GM21737 (cell line): ENCODE results near the gene CCDC15.
"Not testable (repeated sequence)": the region's sequence is repeated elsewhere in the genome, so short reads cannot be mapped to it uniquely, and the experiment has no call there.

Source experiments
- ATAC-seq: cut with Tn5 transposase; IDR thresholded peaks from one replicate; pipeline ENCODE4 v1.9.1; 2021; ENCODE audit warnings: mild to moderate bottlenecking, moderate library complexity; ENCODE audit not compliant: unreplicated experiment

Gene CCDC15

DNA sequence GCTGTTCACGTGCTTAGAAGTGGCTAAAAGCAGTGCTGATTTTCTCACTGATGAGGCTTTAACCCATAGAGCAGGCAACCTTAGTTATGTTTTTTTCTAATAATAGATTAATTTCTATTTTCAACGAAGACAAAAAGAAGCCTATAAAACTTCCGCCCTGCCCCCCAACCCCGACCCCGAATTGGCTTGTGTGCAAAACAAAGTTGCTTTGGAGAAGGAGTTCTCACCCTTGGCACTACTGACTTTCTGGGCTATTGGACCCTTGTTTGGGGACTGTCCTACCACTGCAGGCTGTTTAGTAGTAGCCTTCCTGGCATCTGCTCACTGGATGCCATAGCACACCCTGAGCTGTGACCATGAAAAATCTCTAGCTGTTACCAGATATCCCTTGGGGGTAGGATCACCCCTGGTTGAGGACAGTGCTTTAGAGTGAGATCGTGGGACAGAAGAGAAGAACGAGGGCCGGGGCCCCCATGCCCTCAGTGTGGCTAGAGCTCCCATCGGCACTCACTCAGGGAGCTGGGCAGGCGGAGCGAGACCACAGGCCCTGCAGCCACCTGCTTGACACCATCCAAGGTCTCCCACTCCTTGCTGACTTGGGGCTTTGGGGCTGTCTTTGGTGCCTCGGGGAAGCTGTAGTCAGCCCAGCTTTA is 126.0 kb downstream of the CCDC15 start:
- no peak for ATAC-seq

DNA sequence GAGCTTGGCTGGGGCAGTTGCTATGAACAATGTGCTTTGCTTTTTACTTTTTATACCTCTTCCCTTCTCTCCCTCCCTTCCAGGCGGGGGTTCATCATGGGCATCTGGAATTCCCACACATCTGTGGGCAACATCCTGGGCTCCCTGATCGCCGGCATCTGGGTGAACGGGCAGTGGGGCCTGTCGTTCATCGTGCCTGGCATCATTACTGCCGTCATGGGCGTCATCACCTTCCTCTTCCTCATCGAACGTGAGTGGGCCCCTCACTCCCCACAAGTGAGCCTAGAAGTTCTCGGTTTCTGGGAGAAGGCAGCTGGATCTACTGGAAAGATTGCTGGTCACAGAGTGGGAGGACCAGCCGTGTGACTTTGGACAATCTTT is 126.5 kb downstream of the CCDC15 start:
- ATAC-seq, result no peak

DNA sequence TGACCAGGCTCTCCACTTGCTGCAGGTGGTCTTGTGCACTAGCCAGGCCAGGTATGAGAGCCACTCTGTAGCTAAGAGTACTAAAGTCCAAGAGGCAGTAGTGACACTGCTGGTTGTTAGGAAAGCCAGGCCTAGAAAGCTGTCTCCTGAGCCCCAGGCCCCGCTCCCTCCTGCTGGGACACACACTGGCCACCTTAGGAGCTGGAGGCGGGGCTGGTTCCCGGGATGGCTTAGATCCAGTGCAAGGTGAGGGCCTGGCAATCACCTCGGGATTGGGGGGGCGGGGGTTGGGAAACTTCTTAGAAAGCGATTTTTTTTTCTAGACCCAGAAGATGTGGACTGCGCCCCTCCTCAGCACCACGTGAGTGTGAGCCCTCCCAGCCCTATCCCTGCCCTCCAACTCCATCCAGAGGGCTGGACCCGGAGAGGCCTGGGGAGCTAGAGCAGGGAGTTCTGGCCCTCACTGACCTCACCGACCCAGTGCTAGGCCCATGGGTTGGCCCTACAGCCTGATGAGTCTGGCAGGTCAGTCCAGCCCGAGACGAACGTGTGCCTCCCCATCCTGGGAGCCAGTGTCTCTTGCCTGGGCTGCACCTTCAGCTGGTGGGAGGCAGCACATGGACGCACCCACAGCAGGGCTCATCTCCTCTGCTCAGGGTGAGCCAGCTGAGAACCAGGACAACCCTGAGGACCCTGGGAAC is 127.2 kb downstream of the CCDC15 start:
- no peak for ATAC-seq

- no peak for ATAC-seq
These were observed 128.0 kb downstream of the CCDC15 start for GRCh38 chr11:125082040-125082439.

- ATAC-seq, result no peak
These were observed 128.8 kb downstream of the CCDC15 start for GRCh38 chr11:125082611-125083311.

DNA sequence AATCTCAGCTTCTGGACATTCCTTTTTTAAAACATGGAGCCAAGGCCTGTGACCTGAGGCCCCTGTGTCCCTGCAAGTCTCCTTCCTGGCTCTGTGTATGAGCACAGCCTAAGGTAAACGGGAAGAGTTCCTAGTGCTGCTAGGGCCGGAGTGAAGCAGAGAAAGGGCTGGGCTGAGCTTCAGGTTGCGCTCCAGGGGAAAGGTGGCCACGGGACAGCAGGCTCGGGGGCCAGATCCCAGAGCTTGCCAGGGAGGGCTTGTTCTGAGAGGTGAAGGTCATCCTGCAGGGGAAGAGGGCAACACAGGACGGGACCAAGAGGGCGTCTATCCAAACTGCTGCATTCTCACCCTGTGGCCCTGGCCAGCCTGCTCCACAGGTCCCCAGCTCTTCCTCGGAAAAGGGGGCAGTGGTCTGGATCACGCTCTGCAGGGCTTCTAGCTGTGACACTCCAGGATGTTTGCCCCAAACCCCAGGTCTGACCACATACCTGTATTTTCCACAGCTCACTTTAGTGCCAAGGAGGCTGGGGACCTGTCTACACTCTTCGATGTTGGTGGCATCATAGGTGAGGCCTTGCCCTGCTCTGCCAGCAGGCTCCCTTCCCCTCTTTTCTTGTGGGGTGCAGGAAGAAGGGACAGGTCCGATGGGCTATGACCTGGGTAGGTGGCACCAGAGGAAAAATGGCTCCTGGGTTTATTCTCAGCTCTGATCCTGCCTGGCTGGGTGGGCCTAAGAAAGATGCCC is 129.5 kb downstream of the CCDC15 start:
- no peak for ATAC-seq

DNA sequence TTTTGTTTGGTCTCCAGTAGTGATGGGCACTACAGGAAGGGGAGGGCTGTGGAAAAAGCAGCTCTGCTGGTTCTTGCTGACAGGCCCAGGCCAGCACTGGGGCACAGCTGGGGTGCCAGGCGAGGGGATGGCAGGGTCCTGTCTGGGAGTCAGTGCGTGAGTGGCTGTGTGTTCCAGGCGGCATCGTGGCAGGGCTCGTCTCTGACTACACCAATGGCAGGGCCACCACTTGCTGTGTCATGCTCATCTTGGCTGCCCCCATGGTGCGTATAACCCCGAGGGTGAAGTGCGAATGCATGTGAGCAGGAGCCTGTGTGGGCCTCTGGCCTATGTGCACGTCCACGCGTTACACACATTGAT is 130.0 kb downstream of the CCDC15 start:
- ATAC-seq, result no peak

- no peak for ATAC-seq
These were observed 130.8 kb downstream of the CCDC15 start for GRCh38 chr11:125084761-125085231.

- no peak for ATAC-seq
These were observed 131.5 kb downstream of the CCDC15 start for GRCh38 chr11:125085301-125086081.

DNA sequence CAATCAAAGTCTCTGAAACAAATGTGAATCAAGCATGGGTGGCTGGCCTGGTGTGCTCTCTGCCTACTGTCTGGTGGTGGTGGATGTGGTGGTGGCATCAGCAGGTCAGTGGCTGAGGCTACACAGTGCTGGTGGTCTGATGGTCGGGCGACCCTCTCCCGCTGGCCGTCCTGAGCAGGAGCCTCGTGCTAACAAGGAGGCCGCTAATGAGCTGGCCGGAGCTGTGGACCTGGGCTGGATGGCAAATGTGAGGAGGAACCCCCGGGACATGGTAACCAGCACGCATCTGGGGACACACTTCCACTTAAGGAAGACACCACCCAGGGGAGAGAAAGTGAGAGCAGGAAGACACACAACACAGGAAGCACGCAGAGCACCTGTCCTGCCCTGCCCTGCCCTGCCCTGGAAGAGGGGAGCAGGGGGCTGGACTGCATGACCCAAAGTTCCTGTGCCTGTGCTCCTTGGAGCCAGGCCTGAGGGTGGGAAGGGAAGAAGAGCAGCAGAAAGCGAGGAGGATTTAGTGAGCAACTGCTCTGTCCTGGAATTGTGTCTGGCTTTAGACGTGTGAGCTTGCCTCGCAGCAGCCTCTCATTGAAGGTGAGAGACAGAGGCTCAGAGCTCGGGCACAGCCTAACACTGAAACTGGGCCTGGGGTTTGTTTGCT is 132.8 kb downstream of the CCDC15 start:
- ATAC-seq, result no peak

DNA sequence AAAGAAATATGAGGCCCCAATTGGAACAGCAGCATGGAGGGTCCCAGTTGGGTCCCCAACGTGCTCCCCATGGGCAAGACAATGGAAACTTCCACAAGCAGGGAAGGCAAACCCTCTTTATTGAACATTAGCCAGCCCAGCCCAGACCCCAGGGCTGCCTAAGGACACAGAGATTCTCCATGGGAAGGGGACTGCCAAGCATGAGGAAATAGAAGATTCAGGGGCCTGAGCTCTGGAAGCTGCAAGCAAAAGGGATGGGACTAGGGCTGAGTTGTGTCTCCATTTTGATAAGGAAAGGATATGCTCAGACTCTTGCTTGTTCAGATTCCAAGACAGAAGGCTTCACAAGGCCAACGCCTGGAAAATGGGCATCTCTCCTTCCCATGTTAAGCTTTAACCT is 134.1 kb downstream of the CCDC15 start:
- no peak for ATAC-seq

- no peak for ATAC-seq
These were observed 134.8 kb downstream of the CCDC15 start for GRCh38 chr11:125088576-125089455.

GRCh38 chr11:125089481-125089880 is 135.5 kb downstream of the CCDC15 start:
- not testable (repeated sequence) for ATAC-seq

GRCh38 chr11:125090151-125090550 is 136.1 kb downstream of the CCDC15 start:
- not testable (repeated sequence) for ATAC-seq

DNA sequence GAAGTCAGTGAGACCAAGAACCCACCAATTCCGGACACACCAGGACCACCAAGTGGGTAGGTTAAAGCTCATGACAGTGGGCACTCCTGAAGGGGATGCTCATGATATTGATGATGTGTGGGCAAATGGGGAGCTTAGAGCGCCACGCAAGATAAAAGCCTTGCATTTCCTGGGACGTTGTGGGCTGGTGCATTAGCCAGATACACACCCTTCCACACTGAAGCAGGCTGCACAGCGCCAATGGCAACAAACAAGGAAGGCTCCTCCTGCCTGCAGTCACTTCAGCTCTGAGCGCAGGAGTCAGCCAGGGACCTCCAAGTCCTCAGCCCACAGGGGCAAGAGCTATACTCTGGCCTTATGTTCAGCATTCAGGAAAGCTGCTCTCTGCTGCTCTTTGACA is 136.8 kb downstream of the CCDC15 start:
- ATAC-seq, result no peak
